ENCODE data around the gene SLC66A3.

Gene SLC66A3

DNA sequence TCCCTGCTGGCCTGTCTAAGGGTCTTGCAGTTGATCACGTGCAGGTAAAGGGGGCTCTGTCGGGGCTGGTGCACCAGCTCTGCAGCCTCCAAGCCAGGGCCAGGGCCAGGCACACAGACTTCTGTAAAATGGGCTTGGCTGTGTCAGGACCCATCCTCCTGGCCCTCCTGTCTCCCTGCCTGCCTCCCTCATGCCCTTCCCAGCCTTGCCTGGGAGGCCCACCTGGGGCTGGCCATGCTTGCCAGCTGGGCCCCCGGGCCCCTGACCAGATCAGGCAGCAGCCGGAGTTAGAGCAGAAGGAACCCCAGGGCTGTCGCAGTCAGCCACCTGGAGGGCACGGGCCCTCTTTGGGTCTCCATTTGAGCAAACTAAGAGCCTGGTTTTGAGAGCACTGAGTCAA lies 2.0 kb downstream of the SLC66A3 start:
- no peak overlapping the region for H3K4me3 ChIP-seq (ENCODE audit: low read depth, low read length)
- POLR2A ChIA-PET, result no interaction called here
- CTCF ChIA-PET, result interaction anchor here (0.6 to 1.5 kb wide), 4 partner anchors 24 to 334 kb away, joined by 3 to 5 read pairs (median 3); a partner anchor contains a TSS
- DNase-seq (ENCODE audit: low read depth, low spot score), result no peak
- no peak for TF ChIP-seq CTCF (IDR thresholded peaks at IDR 0.05; ENCODE audit: insufficient read depth, low read length, missing control alignments)

- DNase-seq (ENCODE audit: low read depth, low spot score), result no peak
- TF ChIP-seq CTCF (IDR thresholded peaks at IDR 0.05; ENCODE audit: insufficient read depth, low read length, missing control alignments), result no peak
- ChIA-PET POLR2A (no interaction called here), CTCF (interaction anchor here (0.6 to 1.5 kb wide), 3 partner anchors 44 to 335 kb away, joined by 3 read pairs; no protein-coding TSS in a partner anchor)
- H3K4me3 ChIP-seq (ENCODE audit: low read depth, low read length), result no peak overlapping the region
Measured at GRCh38 chr2:11157731-11158130, 2.5 kb downstream of the SLC66A3 start.

DNA sequence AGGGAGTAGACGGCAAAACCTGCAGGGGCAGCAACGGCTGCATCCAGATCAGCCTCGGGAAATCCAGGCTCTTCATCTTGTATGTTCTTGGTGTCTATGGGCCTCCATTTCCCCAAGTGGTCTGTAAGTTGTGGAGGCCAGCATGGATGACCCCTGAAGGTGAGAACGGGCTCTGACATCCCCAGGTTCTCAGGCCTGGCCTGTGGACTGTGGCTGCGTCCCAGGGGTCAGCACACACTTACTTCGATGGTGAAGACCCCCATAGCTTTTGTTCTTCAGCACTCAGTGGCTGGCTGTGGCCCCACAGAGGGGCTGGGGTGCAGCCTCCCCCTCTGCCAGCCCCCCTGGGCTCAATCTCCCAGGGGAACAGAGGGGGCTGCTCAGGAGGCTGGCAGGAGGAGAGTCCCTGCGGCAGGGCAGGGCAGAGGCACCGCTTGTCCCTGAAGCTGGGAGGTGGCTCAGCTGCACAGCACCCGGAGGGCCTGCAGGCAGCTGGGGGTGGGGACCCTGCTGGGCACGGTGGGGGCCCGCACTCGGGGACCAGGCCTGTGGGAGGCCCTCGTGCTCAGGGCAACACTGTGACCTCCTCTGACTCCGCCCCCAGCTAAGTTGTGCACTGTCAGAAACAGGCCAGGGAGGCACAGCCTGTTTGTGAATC lies 3.8 kb downstream of the SLC66A3 start:
- ChIA-PET POLR2A (interaction anchor here (0.6 kb wide), 1 partner anchor 1247 kb away, joined by 3 read pairs; no protein-coding TSS in a partner anchor), CTCF (interaction anchor here (1.3 to 1.4 kb wide), 2 partner anchors 26 to 288 kb away, joined by 3 read pairs; a partner anchor contains a TSS)
- no peak for DNase-seq (ENCODE audit: low read depth, low spot score)
- no peak overlapping the region for H3K4me3 ChIP-seq (ENCODE audit: low read depth, low read length)
- no peak for TF ChIP-seq CTCF (IDR thresholded peaks at IDR 0.05; ENCODE audit: insufficient read depth, low read length, missing control alignments)

GRCh38 chr2:11159574-11160170 lies 4.4 kb downstream of the SLC66A3 start:
- ChIA-PET CTCF (interaction anchor here (1.3 to 1.4 kb wide), 2 partner anchors 26 to 287 kb away, joined by 3 read pairs; a partner anchor contains a TSS), POLR2A (interaction anchor here (0.6 kb wide), 1 partner anchor 1248 kb away, joined by 3 read pairs; no protein-coding TSS in a partner anchor)
- DNase-seq (ENCODE audit: low read depth, low spot score), result no peak
- no peak overlapping the region for H3K4me3 ChIP-seq (ENCODE audit: low read depth, low read length)
- no peak for TF ChIP-seq CTCF (IDR thresholded peaks at IDR 0.05; ENCODE audit: insufficient read depth, low read length, missing control alignments)

- no peak for TF ChIP-seq CTCF (IDR thresholded peaks at IDR 0.05; ENCODE audit: insufficient read depth, low read length, missing control alignments)
- no peak for DNase-seq (ENCODE audit: low read depth, low spot score)
- POLR2A ChIA-PET, result no interaction called here
- CTCF ChIA-PET, result interaction anchor here (1.4 kb wide), 1 partner anchor 27 kb away, joined by 3 read pairs; a partner anchor contains a TSS
- no peak overlapping the region for H3K4me3 ChIP-seq (ENCODE audit: low read depth, low read length)
Measured at GRCh38 chr2:11160256-11160655, 5.0 kb downstream of the SLC66A3 start.

GRCh38 chr2:11160731-11161455 lies 5.6 kb downstream of the SLC66A3 start:
- TF ChIP-seq CTCF (IDR thresholded peaks at IDR 0.05; ENCODE audit: insufficient read depth, low read length, missing control alignments), result no peak
- ChIA-PET POLR2A (no interaction called here), CTCF (no interaction called here)
- DNase-seq (ENCODE audit: low read depth, low spot score), result no peak
- no peak overlapping the region for H3K4me3 ChIP-seq (ENCODE audit: low read depth, low read length)

Measured in AG04449 (cell line).